Hindlimb muscle (tissue), 1 donor: Measurements from ENCODE around the gene ZW10. TPM values are rescaled to one million over a fixed set of nuclear protein-coding genes. Genes with fewer than 3 reads are reported as not detected.

ENCODE experiments used
- DNase-seq: peaks from one replicate; pipeline ENCODE4 v3.0.0-alpha.2; 2013
- polyA plus RNA-seq: library from polyadenylated mRNA; unstranded; fragments of 120-200 nt; gene quantifications from one replicate; pipeline ENCODE4 v1.2.1, GENCODE V29; 2013; ENCODE audit not compliant: insufficient read length

ZW10 gene
- polyA plus RNA-seq, 1 donor, result 14.5 TPM

- DNase-seq, result no peak
Observed at GRCh38 chr11:113697111-113697510, 76.4 kb downstream of the ZW10 start.

GRCh38 chr11:113695207-113695606, 78.3 kb downstream of the ZW10 start:
- DNase-seq, result no peak

GRCh38 chr11:113694390-113694789, 79.1 kb downstream of the ZW10 start:
- DNase-seq, result no peak

GRCh38 chr11:113693030-113693429, 80.5 kb downstream of the ZW10 start:
- no peak for DNase-seq

- DNase-seq, result no peak
Observed at GRCh38 chr11:113690619-113691569, 82.6 kb downstream of the ZW10 start.

GRCh38 chr11:113689768-113690618, 83.5 kb downstream of the ZW10 start:
- DNase-seq, result no peak

GRCh38 chr11:113685654-113686359, 87.7 kb downstream of the ZW10 start:
- DNase-seq, result no peak

- peak; percentile 17 for DNase-seq
Observed at GRCh38 chr11:113684496-113684895, 89.0 kb downstream of the ZW10 start.

- DNase-seq, result no peak
Observed at GRCh38 chr11:113683481-113684046, 89.9 kb downstream of the ZW10 start.

Other genes starting within 250 kb of the ZW10 start
- gene TMPRSS5, start 67.4 kb downstream of the ZW10 start, polyA plus RNA-seq, result 1.7 TPM
- gene CLDN25, start 6.1 kb upstream of the ZW10 start, polyA plus RNA-seq, result 0.62 TPM
- gene USP28, start 101.9 kb upstream of the ZW10 start, polyA plus RNA-seq, result 94.2 TPM
- gene HTR3B, start 131.1 kb upstream of the ZW10 start, polyA plus RNA-seq, result 0.09 TPM
- gene HTR3A, start 201.4 kb upstream of the ZW10 start, polyA plus RNA-seq, result not detected